Upper lobe of left lung (tissue), 4 donors: Measurements from ENCODE around the gene IFNL3.
"Not testable (repeated sequence)": the region's sequence is repeated elsewhere in the genome, so short reads cannot be mapped to it uniquely, and the experiment has no call there.

ENCODE experiments used
- CTCF ChIP-seq, 6 experiments: fragments of 450-650 bp in 4 of 6; fragments of 200-600 bp in 2 of 6; sonication (generic) in 2 of 6; IDR thresholded peaks; one replicate each; pipeline ENCODE4 v1.5.1; 2016 to 2019; ENCODE audit warnings: antibody characterized with exemption in 6 of 6
- EP300 ChIP-seq, 4 donors: sonication (generic); formaldehyde crosslinking; IDR thresholded peaks; one replicate each; pipeline ENCODE4 v1.5.1; 2017; ENCODE audit warnings: antibody characterized with exemption in 4 of 4, control low read depth in 2 of 4
- POLR2A ChIP-seq, 4 donors: fragments of 450-650 bp; IDR thresholded peaks; one replicate each; pipeline ENCODE4 v1.5.1; 2016 to 2017; ENCODE audit warnings: antibody characterized with exemption in 4 of 4, mild to moderate bottlenecking in 2 of 4
- POLR2AphosphoS5 ChIP-seq, 2 donors: sonication (generic); formaldehyde crosslinking; IDR thresholded peaks; one replicate each; pipeline ENCODE4 v1.5.1; 2017; ENCODE audit warnings: antibody characterized with exemption in 2 of 2

- not testable (repeated sequence) for TF ChIP-seq CTCF, EP300, POLR2A, POLR2AphosphoS5 (IDR thresholded peaks at IDR 0.05)
Measured at GRCh38 chr19:39215323-39215722, 29.5 kb downstream of the IFNL3 start.
